Measurements from ENCODE around the gene PHF21A. TPM values are rescaled to one million over a fixed set of nuclear protein-coding genes. Genes with fewer than 3 reads are reported as not detected.

Gene PHF21A
- total and polyA plus RNA-seq, 2 donors (not counting 3 experiments of a cell fraction or from before 2014, with no cell fraction given): 14.1 to 30.5 TPM

DNA sequence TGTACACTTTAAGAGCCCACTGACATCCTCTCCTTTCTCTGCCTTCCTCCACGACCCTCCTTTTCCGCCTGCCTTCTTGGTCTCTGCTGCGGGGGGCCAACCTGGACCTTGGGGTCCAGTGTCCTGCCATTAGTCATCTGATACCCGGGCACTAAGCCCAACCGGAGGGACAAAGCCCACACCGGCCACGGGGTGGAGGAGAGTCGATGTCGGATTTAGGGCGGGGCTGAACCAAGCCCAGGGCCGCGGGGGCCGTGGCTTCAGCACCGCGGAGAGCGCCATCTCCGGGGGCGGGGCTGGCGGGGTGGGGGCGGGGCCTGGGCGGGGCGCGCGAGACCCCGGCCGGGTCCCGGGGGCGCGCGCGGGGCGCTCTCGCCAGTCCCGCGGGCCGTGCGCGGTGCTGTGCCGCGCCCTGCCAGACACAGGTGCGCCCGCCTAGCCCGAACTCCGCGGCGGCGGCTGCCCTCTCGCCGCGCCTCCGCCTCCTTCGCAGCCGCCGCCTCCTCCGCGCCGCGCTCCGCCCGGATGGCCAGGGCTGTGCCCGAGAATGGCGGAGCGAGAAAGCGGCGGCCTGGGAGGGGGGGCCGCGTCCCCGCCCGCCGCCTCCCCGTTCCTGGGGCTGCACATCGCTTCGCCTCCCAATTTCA is 235.9 kb downstream of the PHF21A start, which contains the start of gene MAPK8IP1:
TSS of gene MAPK8IP1 (plus strand) at position 378 of the 647 bp plus-strand sequence. CDS start at position 548, 170 bp downstream.
- Histone ChIP-seq H3K4me3 (replicated peaks in 1 of 3; ENCODE audit: insufficient read depth in 1 of 3, low read depth in 1 of 3, low read length in 3 of 3) (peak within 1 kb of the TSS in 2 of 3 experiments; percentile 22 to 30), H3K9me3 (replicated peaks; ENCODE audit: control insufficient read depth, insufficient read depth, low read length) (no peaks in the 10 kb centered on the region), H3K27me3 (ENCODE audit: control insufficient read depth in 2 of 2, insufficient read depth in 2 of 2, low read length in 2 of 2) (peaks cover 2 to 5% of the 10 kb centered on the region in 2 experiments), H3K79me2 (ENCODE audit: control insufficient read depth, insufficient read depth, low read length) (no peaks in the 10 kb centered on the region), H3K4me2 (ENCODE audit: insufficient read depth, low read length) (peak within 1 kb of the TSS; percentile 28), H3K9ac (replicated peaks; ENCODE audit: extremely low read depth, insufficient read depth, low read length) (no peak within 1 kb of the TSS), H3K9me1 (replicated peaks; ENCODE audit: control insufficient read depth, extremely low read depth, insufficient read depth, low read length) (no peaks in the 10 kb centered on the region), H3K36me3 (ENCODE audit: control insufficient read depth in 2 of 2, extremely low read depth in 1 of 2, insufficient read depth in 2 of 2, low read length in 2 of 2) (no peaks in the 10 kb centered on the region), H2AFZ (ENCODE audit: low read depth, low read length) (peak within 1 kb of the TSS; percentile 25), H4K20me1 (replicated peaks; ENCODE audit: control insufficient read depth, extremely low read depth, insufficient read depth, low read length) (no peaks in the 10 kb centered on the region), H3K27ac (ENCODE audit: insufficient read depth, low read depth, low read length) (no peak within 1 kb of the TSS), H3K4me1 (ENCODE audit: control insufficient read depth, extremely low read depth, insufficient read depth, low read length) (no peaks in the 10 kb centered on the region)
- ChIA-PET CTCF (no interaction called here), POLR2A (no interaction called here)
- intact Hi-C loops (cut with micrococcal nuclease) (no loop called here), dilution Hi-C loops (cut with MboI; ENCODE audit: extremely low pct_ligation_motif_present, low sequenced_read_pairs) (no loop called here)
- FAIRE-seq (no peak), DNase-seq (ENCODE audit: low read depth, low spot score) (peak; percentile 16)
- TF ChIP-seq, protein P1, sequence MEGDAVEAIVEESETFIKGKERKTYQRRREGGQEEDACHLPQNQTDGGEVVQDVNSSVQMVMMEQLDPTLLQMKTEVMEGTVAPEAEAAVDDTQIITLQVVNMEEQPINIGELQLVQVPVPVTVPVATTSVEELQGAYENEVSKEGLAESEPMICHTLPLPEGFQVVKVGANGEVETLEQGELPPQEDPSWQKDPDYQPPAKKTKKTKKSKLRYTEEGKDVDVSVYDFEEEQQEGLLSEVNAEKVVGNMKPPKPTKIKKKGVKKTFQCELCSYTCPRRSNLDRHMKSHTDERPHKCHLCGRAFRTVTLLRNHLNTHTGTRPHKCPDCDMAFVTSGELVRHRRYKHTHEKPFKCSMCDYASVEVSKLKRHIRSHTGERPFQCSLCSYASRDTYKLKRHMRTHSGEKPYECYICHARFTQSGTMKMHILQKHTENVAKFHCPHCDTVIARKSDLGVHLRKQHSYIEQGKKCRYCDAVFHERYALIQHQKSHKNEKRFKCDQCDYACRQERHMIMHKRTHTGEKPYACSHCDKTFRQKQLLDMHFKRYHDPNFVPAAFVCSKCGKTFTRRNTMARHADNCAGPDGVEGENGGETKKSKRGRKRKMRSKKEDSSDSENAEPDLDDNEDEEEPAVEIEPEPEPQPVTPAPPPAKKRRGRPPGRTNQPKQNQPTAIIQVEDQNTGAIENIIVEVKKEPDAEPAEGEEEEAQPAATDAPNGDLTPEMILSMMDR (IDR thresholded peaks at IDR 0.05; ENCODE audit: extremely low read depth in 1 of 2, insufficient read depth in 1 of 2, low read depth in 1 of 2, low read length in 2 of 2): no peak
- TF ChIP-seq JUN (IDR thresholded peaks at IDR 0.05; ENCODE audit: borderline replicate concordance, insufficient read depth, insufficient read length, low read depth): no peak
- no peak for TF ChIP-seq GATA2 (IDR thresholded peaks at IDR 0.05; ENCODE audit: insufficient read depth, insufficient read length, low read depth, low read length)
- TF ChIP-seq POLR2A (IDR thresholded peaks at IDR 0.05; ENCODE audit: low read depth, low read length): no peak
- TF ChIP-seq, protein P2, sequence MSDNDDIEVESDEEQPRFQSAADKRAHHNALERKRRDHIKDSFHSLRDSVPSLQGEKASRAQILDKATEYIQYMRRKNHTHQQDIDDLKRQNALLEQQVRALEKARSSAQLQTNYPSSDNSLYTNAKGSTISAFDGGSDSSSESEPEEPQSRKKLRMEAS (IDR thresholded peaks at IDR 0.05; ENCODE audit: insufficient read depth, insufficient read length): no peak
- no peak for TF ChIP-seq MYC (IDR thresholded peaks at IDR 0.05; ENCODE audit: low read depth, low read length)
- no peak for TF ChIP-seq EZH2 (IDR thresholded peaks at IDR 0.05; ENCODE audit: borderline replicate concordance, low read depth, low read length, severe bottlenecking)
- no peak for TF ChIP-seq POLR2AphosphoS5 (IDR thresholded peaks at IDR 0.05; ENCODE audit: insufficient read depth, low read depth, low read length)
- no peak for TF ChIP-seq FOS (IDR thresholded peaks at IDR 0.05; ENCODE audit: borderline replicate concordance, insufficient read depth, low read length)
- no TSS peak for BruUV-seq (replicated peaks)

Data from endothelial cell of umbilical vein (primary cell).